ENCODE data around the gene AKAP12.

AKAP12 gene

GRCh38 chr6:151317103-151317994 is 77.6 kb downstream of the AKAP12 start:
- no peak for TF ChIP-seq CTCF (IDR thresholded peaks at IDR 0.05)

GRCh38 chr6:151317995-151318365 is 78.2 kb downstream of the AKAP12 start:
- no peak for TF ChIP-seq CTCF (IDR thresholded peaks at IDR 0.05)

- no peak for TF ChIP-seq CTCF (IDR thresholded peaks at IDR 0.05)
Measured at GRCh38 chr6:151320140-151320539, 80.4 kb downstream of the AKAP12 start.

DNA sequence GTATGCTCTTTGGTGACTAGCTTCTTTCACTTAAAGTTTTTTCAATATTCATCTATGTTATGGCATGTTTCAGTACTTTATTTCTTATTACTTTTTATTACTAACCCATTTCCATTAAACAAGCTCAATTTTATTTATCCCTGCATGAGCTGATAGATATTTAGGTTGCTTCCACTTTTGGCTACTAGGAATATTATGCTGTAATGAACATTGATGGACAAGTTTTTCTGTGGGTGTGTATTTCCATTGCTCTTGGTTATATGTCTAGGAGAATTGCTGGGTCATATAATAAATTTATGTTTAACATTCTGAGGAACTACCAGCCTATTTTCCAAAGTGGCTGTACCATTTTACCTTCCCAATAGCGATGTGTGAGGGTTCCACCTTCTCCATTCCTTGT is 81.7 kb downstream of the AKAP12 start:
- TF ChIP-seq CTCF (IDR thresholded peaks at IDR 0.05) = no peak

DNA sequence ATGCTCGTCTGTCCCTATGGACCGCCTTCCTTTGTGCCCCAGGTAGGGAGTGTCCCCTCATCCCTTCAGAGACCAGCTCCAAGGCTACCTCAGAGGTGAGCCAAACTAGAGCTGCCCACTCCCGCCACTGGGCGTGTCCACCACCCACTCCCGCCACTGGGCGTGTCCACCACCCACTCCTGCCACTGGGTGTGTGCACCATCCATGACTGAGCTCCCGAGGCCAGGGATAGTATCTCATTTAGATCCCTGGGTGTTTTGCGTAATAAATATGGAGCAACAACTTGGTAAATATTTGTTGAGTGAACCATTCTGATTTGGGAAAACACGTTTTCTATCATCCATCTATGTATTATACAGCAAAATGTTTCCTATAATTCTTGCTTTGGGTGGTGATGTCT is 82.8 kb downstream of the AKAP12 start:
- no peak for TF ChIP-seq CTCF (IDR thresholded peaks at IDR 0.05)

- TF ChIP-seq CTCF (IDR thresholded peaks at IDR 0.05) = peak; percentile 96
Measured at GRCh38 chr6:151323791-151324487, 84.2 kb downstream of the AKAP12 start.

GRCh38 chr6:151324488-151324825 is 84.7 kb downstream of the AKAP12 start:
- peak; percentile 3; the same call in 1 of the 2 replicates for TF ChIP-seq CTCF (IDR thresholded peaks at IDR 0.05)
